IPS-11a (cell line): Measurements from ENCODE around the gene THSD4.
"Not testable (repeated sequence)": the region's sequence is repeated elsewhere in the genome, so short reads cannot be mapped to it uniquely, and the experiment has no call there.

Experiments used
- H3K4me3 ChIP-seq: one replicate; pipeline ENCODE4 v1.5.1; 2013; ENCODE audit warnings: low read depth, low read length, control low read depth

Gene THSD4

GRCh38 chr15:71409541-71409940, 294.3 kb downstream of the THSD4 start:
- no peak overlapping the region for H3K4me3 ChIP-seq

- H3K4me3 ChIP-seq = no peak overlapping the region
Observed at GRCh38 chr15:71410347-71410746, 295.1 kb downstream of the THSD4 start.

DNA sequence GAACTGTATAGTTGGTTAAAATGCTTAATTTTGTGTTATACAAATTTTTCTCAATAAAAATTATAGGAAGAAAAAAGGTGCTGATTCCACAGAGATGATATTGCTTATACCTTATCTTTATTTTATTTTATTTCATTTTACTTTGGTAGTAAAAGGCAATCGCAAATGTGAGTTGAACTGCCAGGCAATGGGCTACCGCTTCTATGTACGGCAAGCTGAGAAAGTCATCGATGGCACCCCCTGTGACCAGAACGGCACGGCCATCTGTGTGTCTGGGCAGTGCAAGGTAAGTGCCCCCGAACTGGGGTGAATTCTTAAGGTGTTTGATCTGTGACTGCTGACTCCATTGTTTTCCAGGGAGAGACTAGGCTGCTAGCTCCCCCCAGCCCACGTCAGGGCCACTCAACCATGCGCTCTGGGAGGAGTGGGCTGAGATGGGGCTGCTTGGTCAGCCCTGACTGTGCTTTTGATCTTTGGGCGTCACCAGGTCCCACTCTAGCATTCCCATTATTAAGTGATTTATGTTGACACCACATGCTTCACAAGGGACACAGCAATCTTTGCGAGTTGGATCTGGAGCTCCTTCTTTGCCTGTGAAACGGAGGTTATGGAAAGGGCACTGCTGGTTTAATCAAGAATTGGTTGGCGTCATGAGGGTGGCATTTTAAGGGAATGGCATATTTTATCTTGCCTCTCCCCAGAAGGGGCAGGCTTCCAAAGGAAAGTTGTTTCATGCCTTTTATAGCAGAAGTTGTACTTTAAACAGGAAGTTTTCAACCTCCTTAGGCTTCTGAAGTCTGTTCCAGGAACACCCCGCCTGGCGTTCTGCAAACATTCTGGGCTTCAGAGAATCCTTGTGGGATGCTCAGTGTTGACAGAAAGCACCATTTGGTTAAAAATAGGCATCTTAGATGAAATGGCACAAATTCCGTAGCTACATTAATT, 296.5 kb downstream of the THSD4 start:
- no peak overlapping the region for H3K4me3 ChIP-seq

GRCh38 chr15:71413419-71413818, 298.1 kb downstream of the THSD4 start:
- no peak overlapping the region for H3K4me3 ChIP-seq

DNA sequence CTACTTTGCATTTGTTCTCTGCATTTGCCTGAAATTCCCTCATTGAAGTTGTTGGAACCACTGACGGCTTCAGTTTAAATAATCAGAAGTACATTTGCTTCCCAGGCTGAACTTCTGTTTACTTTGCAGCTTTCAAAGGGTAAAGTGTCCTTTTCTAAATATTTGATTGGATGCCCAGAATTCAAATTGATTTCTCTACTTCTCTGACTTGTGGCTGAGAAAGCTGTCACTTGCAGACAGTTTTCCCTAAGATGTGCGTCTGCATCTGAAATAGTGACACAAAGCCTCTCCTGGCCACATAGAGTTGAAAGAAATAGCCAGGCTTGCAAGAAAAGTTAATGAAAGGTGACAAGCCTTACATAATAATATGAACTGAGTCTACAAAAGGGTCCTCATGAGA, 299.6 kb downstream of the THSD4 start:
- H3K4me3 ChIP-seq = no peak overlapping the region

DNA sequence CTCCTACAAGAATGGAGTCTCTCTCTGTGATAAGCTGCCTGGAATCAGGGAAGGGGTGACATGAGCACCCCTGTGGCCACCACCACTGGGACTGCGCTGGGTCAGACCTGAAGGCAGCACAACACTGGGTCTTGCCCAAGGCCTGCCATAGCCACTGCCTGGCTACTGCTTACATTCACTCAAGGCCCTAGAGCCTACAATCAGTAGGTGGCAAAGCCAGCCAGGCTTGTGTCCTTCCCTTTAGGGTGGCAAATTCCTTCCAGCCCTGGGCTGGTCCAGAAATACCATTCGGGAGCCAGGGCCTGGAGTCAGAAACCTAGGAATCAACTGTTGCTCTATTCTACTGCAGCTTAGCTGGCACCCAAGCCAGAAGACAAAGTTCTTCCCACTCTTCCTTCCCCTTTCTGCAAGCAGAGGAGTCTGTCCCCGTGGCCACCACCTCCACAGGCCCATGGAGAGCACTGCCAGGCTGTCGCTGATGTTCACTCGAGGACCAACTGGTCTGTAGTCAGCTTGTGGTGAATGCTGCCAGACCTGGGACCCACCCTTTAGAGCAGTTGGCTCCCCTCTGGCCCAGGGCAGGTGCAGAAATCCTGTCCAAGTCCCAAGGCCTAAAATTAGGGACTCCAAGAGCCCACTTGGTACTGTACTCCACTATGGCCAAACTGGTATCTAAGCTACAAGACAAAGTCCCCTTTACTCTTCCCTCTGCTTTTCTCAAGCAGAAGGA, 307.4 kb downstream of the THSD4 start:
- H3K4me3 ChIP-seq = no peak overlapping the region

GRCh38 chr15:71424765-71425164, 309.5 kb downstream of the THSD4 start:
- no peak overlapping the region for H3K4me3 ChIP-seq

- no peak overlapping the region for H3K4me3 ChIP-seq
Observed at GRCh38 chr15:71425388-71425787, 310.1 kb downstream of the THSD4 start.

- no peak overlapping the region for H3K4me3 ChIP-seq
Observed at GRCh38 chr15:71426792-71427191, 311.5 kb downstream of the THSD4 start.

- H3K4me3 ChIP-seq = no peak overlapping the region
Observed at GRCh38 chr15:71430782-71431181, 315.5 kb downstream of the THSD4 start.

DNA sequence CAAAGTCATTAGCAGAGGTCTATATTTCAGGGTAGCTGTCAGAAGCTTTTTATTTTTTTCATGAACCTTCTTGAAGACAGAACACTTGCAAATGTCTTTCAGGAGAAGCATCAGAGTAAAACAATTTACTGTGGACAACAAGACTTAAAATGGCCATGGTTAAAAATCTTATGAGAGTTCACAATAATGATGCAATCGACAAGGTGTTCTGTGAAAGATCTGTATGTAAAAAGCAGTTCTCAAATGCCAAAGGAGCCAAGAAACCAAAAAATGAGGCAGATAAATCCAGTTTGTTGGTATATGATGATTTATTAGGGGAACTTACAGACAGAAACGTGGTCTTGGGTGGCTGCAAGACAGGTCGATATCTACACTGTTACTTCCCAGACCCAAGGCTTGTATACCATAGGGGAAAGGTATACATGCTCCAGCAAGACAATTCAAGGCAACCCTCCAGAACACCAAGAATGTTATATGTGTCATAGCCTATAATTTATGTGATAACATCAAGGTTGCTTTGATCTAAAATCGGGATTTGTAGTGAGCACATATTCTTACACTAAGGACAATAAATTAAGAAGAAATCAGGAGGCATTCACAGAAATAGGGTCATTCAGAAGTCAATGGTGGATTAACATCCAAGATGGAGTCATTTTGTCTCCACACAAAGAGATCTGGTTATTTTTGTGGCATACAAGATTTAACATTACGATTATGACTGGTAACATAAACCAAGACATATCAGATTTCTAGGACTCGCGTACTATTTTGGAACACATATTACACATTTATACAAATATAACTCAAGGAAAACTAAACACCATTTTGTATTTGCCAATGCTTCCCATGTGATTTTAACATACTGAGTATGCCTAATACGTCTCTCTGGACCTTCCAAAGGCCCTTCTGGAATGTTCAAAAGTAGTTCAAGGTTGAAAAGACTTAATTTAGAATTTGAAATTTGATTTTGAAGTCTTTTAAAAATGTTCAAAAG, 316.4 kb downstream of the THSD4 start:
- no peak overlapping the region for H3K4me3 ChIP-seq

- no peak overlapping the region for H3K4me3 ChIP-seq
Observed at GRCh38 chr15:71433402-71433801, 318.1 kb downstream of the THSD4 start.

- no peak overlapping the region for H3K4me3 ChIP-seq
Observed at GRCh38 chr15:71434774-71435173, 319.5 kb downstream of the THSD4 start.

- H3K4me3 ChIP-seq = no peak overlapping the region
Observed at GRCh38 chr15:71435552-71435951, 320.3 kb downstream of the THSD4 start.

GRCh38 chr15:71436854-71437253, 321.6 kb downstream of the THSD4 start:
- H3K4me3 ChIP-seq = no peak overlapping the region

DNA sequence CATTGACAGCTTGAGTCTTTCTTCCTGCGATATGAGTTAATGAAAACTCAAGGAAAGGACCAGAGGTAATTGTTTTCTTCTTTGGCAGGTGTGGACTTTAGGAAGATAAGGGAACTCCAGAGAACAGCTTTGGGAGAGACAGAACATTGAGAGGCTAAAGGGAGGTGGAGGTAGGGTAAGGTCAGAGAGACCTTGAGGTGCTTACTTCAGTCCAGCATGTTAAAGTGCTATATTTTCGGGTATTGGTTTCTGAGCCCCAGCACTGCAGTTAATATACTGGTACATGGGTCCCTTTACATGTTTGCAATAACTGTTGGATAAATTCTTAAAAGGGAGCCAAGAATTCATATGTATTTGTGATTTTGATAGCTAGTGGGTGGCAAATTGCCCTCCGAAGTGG, 322.1 kb downstream of the THSD4 start:
- no peak overlapping the region for H3K4me3 ChIP-seq

GRCh38 chr15:71437919-71438318, 322.6 kb downstream of the THSD4 start:
- no peak overlapping the region for H3K4me3 ChIP-seq

DNA sequence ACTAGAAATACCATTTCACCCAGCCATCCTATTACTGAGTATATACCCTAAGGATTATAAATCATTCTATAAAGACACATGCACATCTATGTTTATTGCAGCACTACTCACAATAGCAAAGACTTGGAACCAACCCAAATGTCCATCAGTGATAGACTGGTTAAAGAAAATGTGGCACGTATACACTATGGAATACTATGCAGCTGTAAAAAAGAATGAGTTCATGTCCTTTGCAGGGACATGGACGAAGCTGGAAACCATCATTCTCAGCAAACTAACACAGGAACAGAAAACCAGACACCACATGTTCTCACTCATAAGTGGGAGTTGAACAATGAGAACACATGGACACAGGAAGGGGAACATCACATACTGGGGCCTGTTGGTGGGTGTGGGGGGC, 324.2 kb downstream of the THSD4 start:
- not testable (repeated sequence) for H3K4me3 ChIP-seq

DNA sequence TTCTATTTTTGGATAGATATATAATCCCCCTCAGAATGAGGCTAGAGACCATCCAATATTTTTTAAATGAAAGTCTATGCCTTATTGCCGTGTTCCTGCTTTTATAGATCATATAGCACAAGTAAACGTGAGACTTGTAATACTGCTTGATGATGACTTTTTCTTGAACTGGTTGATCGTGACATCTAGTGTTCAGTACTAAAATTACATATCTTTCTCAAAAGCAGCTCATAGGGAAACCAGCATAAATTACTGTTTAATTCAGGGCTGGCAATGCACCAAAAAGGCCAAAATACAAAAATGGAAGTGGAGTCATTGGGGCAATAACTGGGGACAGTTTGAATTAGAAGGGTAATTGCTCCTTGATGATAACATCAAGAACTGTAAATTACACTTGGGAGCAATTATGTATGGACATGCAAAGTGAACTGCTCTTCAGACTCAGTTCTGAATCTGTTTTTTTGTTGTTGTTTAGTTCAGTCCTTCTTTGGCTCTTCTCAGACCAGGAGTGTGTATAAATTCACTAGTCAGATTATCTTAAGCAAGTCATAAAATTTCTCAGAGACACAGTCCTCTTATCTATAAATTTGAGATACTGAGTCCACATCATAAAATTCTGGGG, 325.3 kb downstream of the THSD4 start:
- H3K4me3 ChIP-seq = no peak overlapping the region

GRCh38 chr15:71443538-71443937, 328.3 kb downstream of the THSD4 start:
- H3K4me3 ChIP-seq = no peak overlapping the region
